ENCODE measurements around the gene GOLT1A.

GOLT1A gene

DNA sequence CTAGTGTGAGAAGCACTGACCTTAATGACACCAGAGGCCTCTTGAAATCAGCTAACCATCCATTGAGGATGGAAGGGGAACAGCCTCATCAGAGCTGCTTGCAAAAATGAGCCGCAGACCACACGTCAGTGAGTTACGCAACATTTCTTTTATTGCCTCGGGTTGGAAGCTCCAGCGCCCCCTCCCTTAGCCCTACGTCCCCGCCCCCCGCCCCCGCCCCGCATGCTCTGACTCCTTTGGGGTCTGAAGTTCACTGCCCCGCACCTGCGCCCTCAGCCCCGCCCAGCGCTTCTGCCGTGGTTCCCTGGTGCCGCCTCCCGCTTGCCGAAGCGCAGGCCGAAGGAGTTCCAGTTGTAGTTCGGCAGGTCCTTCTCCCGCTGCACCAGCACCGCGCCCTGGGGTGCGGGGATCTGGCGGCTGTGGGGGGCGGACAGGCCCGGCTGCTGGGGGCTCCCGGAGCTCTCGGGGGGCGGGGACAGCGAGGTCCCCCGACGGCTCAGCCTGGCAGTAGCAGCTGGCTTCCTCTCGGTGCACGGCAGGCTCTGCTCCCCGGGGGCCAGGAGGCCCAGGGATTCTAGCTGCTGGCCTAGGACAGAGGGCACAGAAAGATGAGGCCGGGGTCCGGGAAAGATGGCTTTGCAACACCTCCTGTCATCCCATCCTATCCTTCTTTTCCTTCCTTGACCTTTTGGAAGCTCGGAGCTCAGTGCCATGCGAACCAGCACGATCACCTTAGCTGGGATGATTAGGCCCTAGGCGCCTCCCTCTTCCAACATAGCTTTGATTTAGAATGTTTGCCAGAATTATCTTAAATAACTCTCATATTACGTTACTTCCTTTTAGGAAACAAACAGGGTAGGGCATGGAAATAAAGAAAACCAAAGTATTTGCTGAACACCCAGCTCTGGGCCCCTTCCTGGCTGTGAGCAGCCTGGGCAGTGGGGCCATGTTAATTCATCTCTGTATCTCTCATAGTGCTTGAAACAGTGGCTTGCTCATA is 23.3 kb downstream of the GOLT1A start:
- peak; percentile 30 for DNase-seq

DNA sequence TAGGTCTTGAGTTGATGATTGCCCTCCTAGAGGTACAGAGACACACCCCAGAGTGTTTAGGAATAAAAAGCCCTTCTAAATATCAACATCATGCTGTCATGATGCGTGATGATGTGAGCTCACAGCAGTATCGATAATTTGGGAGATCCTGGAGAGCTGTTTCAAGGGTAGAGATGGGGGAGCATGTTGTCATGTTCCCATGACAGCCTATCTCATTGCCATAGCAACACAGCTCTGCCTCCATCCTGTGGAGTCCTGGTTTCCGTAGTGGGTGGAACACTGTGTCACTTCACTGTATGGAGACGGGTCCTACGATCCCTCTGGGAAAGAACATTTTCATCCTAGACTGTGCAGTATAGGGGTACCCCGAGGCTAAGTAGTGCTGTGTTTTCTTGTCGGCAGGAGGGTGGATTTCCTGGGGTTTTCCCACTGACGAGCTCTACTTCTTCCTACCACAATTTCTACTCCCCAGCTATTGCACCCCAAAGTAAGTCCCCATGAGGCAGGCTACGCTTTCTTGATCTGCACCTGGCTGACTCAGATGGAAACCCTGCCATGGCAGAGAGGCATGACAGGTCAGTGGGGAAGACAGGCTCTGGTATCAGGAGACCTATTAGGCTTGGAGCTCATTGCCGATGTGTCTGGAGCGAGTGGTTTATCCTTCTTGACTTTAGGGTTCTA is 24.7 kb downstream of the GOLT1A start:
- DNase-seq, result no peak

DNA sequence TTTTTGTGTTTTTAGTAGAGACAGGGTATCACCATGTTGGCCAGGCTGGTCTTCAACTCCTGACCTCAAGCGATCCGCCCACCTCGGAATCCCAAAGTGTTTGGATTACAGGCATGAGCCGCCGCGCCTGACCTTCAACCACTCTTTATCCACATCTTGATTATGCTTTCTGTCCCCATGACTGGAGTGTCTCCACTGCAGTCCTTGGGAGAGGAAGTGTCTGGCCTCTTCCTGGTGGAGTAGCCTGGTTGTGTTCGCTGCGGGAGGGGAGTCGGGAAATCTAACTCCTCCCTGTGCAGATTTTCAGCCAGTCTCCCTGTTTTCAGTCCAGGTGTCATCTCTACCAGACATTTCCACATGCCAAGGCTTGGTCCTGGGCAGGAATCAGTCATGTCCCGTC is 27.2 kb downstream of the GOLT1A start:
- DNase-seq, result no peak

DNA sequence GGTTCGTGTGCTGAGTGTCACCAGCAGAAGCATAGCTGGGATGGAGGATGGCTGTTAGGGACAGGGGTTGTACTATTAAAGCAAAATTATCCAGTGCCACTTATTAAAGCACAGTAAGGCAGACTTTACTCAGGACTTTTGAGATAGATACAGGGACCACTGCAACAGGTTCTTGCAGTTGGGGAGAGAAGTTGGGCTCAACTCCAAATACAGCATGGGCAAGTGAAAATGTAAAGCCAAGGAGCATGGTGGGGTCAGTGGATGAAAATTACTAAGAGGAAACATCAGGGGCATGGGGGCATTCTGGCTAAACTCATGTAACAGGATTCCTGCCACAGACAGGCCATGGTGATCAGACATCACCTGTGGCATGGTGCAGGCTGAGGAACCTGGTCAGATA is 32.7 kb downstream of the GOLT1A start:
- DNase-seq, result no peak

GRCh38 chr1:204180133-204180532 is 33.7 kb downstream of the GOLT1A start:
- no peak for DNase-seq

- DNase-seq, result no peak
These were observed 35.1 kb downstream of the GOLT1A start for GRCh38 chr1:204178487-204179281.

- DNase-seq, result no peak
These were observed 36.7 kb downstream of the GOLT1A start for GRCh38 chr1:204177133-204177532.

GRCh38 chr1:204176049-204176448 is 37.7 kb downstream of the GOLT1A start:
- no peak for DNase-seq

GRCh38 chr1:204174958-204175357 is 38.8 kb downstream of the GOLT1A start:
- DNase-seq, result no peak

DNA sequence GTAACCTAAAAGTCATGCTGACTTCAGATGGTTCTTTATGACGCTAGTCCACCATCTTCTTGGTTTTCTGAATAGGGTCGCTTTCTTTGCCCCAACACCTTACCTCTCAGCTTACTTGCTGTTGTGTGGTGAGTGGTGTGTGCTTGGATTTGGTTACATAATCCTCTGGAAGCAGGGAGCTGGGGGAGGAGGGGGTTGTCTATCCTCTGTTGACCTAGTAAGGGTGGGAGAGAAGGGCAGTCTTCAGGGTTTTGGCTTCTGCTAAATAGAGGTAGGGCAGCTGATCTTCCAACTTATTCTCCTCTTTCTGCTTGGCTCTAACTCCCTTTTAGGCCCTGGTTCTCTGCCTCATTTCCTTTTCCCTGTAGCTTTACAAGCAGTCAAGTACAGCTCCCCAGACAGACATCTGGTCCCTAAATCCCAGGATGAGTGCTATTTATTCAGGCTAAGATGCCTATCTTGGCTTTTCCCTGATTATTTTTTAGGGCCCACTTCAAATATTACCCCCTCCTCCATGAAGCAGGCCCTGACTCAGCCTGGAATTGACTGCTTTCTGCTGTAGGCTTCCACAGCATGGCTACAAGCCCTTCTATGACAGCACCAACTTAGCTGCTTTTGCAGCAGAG is 41.3 kb downstream of the GOLT1A start:
- no peak for DNase-seq

GRCh38 chr1:204171751-204172178 is 42.0 kb downstream of the GOLT1A start:
- DNase-seq, result no peak

- no peak for DNase-seq
These were observed 43.2 kb downstream of the GOLT1A start for GRCh38 chr1:204170494-204171155.

DNA sequence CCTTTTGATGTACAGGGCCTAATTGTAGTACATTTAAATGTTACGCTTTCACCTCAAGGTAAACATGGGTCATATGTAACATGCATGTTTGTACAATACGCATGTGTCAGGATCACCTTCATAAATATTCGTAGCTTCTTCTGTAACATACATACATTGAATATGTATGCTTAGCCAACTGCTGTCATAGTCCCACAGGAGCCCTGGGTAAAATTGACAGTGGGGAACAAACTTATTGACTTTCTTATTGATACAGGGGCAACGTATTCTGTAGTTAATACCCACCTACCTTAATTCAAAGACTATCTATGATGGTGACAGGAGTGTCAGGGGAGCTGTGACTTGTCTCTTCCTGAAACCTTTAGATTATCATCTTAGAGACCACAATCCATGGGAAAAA is 43.9 kb downstream of the GOLT1A start:
- no peak for DNase-seq

- no peak for DNase-seq
These were observed 46.1 kb downstream of the GOLT1A start for GRCh38 chr1:204167730-204168129.

DNA sequence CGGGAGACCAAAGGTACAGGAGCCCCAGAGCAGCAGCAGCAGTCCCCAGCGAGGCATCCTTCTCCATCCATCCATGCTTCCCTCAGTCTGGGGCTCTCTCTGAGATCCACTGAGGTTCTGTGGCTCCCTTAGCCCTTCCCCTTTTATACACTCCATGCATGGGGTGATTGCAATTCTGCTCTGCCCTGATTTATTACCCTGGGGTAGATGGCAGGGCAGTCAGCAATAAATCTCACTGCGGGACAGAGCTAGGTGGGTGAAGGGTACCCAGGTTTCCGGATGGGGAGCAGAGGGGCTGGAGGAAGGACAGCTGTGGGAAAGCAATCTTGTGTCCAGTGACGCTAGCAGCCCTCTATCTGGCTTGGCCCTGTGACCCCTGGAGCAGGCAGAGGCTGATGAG is 47.6 kb downstream of the GOLT1A start, which contains the start of gene REN:
REN (minus strand) TSS at position 119 of the 400 bp plus-strand sequence; CDS start at position 75, 44 bp downstream.
- DNase-seq, result no peak

GRCh38 chr1:204162494-204163074 is 51.2 kb downstream of the GOLT1A start:
- peak; percentile 81 for DNase-seq

GRCh38 chr1:204161609-204162493 is 51.9 kb downstream of the GOLT1A start:
- no peak for DNase-seq

DNA sequence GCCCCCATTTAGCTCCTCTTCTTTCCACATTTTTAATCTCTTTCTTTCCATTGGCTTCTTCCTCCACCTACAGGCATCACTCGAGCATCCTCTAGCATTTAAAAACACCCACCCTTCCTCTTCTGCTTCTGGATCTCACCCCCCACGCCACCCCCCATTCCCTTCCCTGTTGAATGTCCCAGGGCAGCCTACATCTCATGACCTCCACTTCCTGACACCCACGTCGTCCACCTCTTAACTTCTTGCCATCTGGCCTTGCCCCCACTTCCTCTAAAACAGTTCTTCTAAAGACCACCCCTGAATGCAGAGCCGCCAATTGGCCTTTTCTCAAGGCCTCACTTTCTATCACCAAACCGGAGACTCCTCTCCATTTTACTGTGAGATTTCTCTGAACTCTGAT is 55.8 kb downstream of the GOLT1A start:
- DNase-seq, result no peak

DNA sequence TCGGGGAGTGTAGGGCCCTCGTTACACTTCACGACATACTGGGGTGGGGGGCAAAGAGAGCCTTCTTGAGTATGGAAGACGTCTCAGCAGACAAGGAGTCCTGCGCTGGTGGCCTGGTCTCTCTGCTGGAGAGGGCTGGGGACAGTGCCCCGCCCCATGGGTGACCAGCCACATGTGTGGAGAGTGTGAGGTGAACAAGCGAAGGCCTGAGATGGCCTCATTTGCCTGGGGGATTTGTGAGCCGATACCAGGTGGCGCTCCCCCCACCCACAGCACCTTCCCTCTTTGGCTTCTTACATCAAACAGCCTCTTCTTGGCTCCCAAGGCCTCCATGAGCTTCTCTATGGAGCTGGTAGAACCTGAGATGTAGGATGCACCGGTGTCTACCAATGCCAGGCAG is 57.9 kb downstream of the GOLT1A start:
- no peak for DNase-seq

DNA sequence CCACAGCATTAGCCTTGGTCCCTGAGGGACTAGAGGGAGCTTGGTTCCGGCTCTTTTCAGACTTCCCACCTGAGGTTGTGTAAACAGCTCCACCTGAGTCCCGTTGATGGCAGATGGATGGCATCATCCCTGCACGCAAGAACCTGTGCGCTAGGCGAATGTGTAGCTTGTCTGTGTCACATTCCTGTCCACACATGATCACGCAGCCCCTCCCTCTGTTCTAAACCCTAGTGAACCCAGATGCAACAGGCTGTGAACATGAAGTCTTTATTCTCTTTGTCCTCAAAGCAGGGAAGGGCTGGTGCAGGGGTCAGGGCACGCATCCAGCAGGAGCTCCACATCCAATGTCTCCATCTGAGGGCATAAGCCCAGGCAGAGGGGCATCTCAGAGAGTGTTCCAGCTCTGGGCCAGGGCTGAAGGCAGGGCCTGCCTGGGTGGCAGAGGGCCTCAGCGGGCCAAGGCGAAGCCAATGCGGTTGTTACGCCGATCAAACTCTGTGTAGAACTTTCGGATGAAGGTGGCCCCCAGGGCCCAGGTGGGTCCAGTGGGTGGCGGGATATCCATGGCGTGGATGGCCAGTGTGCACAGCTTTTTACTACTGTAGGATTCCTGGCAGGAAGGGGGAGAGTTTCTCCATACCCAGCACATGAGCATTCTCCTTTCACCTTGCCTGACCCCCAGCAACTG is 59.1 kb downstream of the GOLT1A start:
- DNase-seq, result no peak
